ENCODE results near the gene PCLO.

DNA sequence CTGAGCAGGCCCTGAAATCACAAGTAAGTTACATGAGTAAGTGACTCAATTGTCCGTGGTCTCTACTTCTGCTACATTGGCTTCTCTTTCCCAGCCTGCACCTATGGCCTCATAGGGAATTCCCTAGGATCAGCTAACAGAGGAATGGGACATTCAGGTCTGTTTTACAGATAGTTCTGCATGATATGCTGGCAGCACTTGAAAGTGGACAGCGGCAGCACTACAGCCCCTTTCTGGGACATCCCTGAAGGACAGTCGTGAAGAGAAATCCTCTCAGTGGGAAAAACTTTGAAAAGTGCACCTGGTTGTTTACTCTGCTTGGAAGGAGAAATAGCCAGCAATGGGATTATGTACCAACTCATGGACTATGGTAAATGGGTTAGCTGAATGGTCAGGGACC, 426.1 kb downstream of the PCLO start:
- TF ChIP-seq, protein P1, sequence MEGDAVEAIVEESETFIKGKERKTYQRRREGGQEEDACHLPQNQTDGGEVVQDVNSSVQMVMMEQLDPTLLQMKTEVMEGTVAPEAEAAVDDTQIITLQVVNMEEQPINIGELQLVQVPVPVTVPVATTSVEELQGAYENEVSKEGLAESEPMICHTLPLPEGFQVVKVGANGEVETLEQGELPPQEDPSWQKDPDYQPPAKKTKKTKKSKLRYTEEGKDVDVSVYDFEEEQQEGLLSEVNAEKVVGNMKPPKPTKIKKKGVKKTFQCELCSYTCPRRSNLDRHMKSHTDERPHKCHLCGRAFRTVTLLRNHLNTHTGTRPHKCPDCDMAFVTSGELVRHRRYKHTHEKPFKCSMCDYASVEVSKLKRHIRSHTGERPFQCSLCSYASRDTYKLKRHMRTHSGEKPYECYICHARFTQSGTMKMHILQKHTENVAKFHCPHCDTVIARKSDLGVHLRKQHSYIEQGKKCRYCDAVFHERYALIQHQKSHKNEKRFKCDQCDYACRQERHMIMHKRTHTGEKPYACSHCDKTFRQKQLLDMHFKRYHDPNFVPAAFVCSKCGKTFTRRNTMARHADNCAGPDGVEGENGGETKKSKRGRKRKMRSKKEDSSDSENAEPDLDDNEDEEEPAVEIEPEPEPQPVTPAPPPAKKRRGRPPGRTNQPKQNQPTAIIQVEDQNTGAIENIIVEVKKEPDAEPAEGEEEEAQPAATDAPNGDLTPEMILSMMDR (conservative IDR thresholded peaks at IDR 0.05; ENCODE audit: low read length): no peak
- no peak for TF ChIP-seq EZH2phosphoT487 (IDR thresholded peaks at IDR 0.05; ENCODE audit: borderline replicate concordance, low read depth, low read length)
